Coronary artery (tissue), 2 donors: ENCODE measurements around the gene PPFIBP2.
A peak's percentile ranks its signal among the peaks of the same experiment; 100 is the strongest.

Experiments used
- DNase-seq: peaks from one replicate; pipeline ENCODE4 v3.0.0-alpha.2; 2017; ENCODE audit warnings: low spot score
- H3K27ac ChIP-seq, 2 donors: fragments of 200-600 bp; sonication (generic); one replicate each; pipeline ENCODE4 v1.5.1; 2016 to 2019
- H3K4me3 ChIP-seq: fragments of 200-600 bp; sonication (generic); 2 replicates; pipeline ENCODE4 v1.5.1; 2016; ENCODE audit warnings: mild to moderate bottlenecking, moderate library complexity
- TF ChIP-seq, protein P1 (sequence below): fragments of 200-600 bp; sonication (generic); IDR thresholded peaks from one replicate; pipeline ENCODE4 v1.5.1; 2019; ENCODE audit warnings: antibody characterized with exemption

PPFIBP2 gene

DNA sequence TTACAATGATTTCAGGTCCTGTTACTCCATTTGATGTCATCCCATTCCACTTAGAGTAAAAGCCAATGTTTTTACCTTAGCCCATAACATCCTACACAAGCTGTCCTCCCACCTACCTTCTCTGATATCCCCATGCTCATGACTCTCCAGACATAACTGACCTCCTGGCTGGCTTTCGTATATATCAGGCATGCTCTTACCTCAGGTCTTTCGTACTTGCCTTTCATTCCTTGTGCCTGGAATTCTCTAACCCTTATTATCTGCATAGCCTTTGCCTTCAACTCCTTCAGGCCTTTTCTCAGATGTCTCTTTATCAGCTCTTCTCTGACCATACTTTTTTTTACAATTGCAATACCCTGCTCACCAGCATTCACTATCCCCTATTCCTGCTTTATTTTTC is 169.8 kb downstream of the PPFIBP2 start:
- DNase-seq, result no peak
- H3K27ac ChIP-seq, result no peak overlapping the region
- TF ChIP-seq, protein P1, sequence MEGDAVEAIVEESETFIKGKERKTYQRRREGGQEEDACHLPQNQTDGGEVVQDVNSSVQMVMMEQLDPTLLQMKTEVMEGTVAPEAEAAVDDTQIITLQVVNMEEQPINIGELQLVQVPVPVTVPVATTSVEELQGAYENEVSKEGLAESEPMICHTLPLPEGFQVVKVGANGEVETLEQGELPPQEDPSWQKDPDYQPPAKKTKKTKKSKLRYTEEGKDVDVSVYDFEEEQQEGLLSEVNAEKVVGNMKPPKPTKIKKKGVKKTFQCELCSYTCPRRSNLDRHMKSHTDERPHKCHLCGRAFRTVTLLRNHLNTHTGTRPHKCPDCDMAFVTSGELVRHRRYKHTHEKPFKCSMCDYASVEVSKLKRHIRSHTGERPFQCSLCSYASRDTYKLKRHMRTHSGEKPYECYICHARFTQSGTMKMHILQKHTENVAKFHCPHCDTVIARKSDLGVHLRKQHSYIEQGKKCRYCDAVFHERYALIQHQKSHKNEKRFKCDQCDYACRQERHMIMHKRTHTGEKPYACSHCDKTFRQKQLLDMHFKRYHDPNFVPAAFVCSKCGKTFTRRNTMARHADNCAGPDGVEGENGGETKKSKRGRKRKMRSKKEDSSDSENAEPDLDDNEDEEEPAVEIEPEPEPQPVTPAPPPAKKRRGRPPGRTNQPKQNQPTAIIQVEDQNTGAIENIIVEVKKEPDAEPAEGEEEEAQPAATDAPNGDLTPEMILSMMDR, result no peak
- H3K4me3 ChIP-seq, result no peak overlapping the region

DNA sequence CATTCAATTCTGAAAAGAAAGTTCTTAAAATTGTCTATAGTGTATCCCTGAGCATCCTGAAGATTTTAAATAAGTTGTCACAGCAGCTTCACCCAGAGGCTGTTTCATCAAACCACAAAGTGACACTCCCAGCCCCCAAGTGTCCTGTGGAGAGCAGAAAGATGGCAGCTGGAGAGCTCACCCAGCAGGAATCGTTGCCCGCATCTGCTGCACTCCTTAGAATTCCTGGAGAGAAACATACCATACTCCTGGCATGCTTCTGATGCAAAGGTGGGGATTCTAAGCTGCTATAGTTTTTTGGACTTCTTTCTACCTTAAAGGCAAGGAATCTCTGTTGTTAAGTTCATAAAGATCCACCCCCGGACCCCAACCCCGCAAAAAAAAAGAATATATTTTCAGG is 173.0 kb downstream of the PPFIBP2 start:
- no peak for DNase-seq
- TF ChIP-seq, protein P1, result no peak
- Histone ChIP-seq H3K4me3 (no peak overlapping the region), H3K27ac (no peak overlapping the region)

DNA sequence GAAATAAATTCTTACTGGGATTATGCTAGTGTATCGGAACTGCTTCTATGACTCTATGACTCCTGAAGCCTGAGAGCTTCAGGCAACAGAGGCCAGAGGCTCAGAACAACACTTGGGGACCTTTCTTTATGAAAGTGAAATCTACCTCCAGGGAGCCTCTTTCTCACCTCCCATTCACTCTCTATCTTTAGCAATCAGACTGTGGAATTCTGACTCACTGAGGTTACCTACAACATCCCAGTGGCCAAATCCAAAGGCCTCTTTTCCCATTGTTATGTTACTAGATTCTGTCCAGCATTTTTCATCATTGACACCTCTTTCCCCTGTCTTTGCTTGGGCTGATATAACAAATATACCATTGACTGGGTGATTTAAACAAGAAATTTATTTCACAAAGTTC is 173.6 kb downstream of the PPFIBP2 start:
- H3K27ac ChIP-seq, result no peak overlapping the region
- no peak overlapping the region for H3K4me3 ChIP-seq
- TF ChIP-seq, protein P1, result no peak
- DNase-seq, result no peak

DNA sequence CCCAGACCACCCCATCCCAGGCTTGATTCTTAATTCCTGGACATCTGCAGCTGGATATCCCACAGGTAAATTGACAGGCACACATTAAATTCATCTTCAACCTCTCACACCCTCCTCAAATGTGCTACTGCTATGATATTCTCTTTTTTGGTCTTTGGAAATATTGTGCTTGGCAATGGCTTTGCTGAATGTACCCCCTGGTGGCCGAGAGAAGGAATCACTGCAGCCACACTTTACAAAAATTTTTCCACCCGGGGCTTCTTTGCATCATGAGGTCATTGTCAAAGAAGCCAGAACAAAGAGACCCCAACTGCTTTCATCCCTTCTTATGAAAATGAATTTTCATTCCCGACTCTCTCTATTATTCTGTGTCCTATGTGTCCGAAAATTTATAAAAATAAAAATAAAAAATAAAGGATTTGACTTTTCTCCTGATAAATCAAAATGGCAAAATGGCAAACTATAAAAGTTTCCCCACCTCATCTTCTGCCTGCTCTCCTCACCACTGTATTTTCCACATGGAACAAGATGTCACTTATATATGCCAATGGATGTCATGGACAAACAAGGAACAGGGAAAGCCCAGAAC is 174.5 kb downstream of the PPFIBP2 start:
- Histone ChIP-seq H3K27ac (no peak overlapping the region), H3K4me3 (no peak overlapping the region)
- TF ChIP-seq, protein P1, result peak; percentile 78
- no peak for DNase-seq

DNA sequence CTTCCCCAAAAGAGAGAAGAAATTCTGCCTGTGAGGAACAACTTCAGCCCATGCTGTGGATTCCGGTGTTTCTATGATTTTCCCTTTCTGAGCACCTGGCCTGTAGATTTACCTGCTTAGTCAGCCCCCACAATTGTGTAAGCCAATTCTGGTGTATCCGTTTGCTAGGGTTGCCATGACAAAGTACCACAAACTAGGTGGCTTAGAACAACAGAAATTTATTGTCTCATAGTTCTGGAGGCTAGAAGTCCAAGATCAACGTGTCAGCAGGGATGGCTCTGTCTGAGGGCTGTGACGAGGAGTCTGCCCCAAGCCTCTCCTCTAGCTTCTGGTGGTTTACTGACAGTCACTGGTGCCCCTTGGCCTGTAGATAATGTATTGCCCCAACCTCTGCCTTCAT is 175.4 kb downstream of the PPFIBP2 start:
- Histone ChIP-seq H3K4me3 (no peak overlapping the region), H3K27ac (no peak overlapping the region)
- DNase-seq, result no peak
- TF ChIP-seq, protein P1, result no peak

DNA sequence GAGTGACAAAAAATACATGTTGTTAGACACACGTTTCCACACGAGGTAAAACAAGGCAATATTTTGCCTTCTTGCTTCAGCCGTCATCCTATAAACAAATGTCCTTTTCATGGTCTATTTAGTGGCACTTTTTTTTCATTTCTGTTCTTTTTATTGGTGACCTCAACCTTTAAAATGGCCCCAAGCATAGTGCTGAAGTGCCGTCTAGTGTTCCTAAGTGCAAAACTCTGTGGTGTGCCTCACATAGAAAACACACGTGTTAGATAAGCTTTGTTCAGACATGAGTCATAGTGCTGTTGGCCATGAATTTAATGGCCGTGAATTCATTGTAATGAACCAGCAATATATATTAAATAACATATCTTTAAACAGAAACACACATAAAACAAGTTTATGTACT is 176.8 kb downstream of the PPFIBP2 start:
- Histone ChIP-seq H3K27ac (no peak overlapping the region), H3K4me3 (no peak overlapping the region)
- DNase-seq, result no peak
- TF ChIP-seq, protein P1, result no peak

DNA sequence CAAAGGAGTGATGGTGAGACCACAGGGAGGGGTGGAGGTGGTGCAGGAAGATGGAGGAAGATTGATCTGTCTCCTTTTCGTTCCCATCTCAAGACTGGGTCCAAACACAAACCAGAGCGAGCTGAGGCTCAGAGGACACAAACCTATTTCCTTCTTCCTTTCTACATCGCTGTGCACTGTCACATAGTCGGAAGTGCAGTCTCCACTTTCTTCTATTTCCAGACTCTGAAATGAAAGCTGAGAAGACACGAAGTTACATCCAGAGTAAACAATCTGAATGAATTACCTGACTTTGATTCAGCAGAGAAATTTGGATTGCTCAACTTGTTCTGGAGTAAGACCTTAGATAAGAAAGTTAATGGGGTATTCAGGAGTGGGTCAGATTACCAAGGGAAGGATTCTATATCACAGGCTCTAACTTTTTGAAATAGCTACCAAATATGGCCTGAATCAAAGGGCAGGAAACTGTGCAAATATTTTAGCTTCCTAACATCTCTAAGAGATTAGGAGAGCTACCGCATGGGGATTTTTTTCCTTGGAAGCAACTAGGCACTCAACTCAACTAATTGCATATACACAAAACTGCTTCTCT is 178.1 kb downstream of the PPFIBP2 start:
- no peak for DNase-seq
- Histone ChIP-seq H3K4me3 (no peak overlapping the region), H3K27ac (no peak overlapping the region)
- TF ChIP-seq, protein P1, result no peak
